Hypothalamus (tissue), 51 donors: ENCODE results near the gene CEP250.
A peak's percentile ranks its signal among the peaks of the same experiment; 100 is the strongest.

Experiments
- DNase-seq, 51 donors: peaks; one replicate each; lab custom pipeline; 2025; lab: John Stamatoyannopoulos, UW

The CEP250 gene, protein sequence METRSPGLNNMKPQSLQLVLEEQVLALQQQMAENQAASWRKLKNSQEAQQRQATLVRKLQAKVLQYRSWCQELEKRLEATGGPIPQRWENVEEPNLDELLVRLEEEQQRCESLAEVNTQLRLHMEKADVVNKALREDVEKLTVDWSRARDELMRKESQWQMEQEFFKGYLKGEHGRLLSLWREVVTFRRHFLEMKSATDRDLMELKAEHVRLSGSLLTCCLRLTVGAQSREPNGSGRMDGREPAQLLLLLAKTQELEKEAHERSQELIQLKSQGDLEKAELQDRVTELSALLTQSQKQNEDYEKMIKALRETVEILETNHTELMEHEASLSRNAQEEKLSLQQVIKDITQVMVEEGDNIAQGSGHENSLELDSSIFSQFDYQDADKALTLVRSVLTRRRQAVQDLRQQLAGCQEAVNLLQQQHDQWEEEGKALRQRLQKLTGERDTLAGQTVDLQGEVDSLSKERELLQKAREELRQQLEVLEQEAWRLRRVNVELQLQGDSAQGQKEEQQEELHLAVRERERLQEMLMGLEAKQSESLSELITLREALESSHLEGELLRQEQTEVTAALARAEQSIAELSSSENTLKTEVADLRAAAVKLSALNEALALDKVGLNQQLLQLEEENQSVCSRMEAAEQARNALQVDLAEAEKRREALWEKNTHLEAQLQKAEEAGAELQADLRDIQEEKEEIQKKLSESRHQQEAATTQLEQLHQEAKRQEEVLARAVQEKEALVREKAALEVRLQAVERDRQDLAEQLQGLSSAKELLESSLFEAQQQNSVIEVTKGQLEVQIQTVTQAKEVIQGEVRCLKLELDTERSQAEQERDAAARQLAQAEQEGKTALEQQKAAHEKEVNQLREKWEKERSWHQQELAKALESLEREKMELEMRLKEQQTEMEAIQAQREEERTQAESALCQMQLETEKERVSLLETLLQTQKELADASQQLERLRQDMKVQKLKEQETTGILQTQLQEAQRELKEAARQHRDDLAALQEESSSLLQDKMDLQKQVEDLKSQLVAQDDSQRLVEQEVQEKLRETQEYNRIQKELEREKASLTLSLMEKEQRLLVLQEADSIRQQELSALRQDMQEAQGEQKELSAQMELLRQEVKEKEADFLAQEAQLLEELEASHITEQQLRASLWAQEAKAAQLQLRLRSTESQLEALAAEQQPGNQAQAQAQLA (N-terminal part only)

DNA sequence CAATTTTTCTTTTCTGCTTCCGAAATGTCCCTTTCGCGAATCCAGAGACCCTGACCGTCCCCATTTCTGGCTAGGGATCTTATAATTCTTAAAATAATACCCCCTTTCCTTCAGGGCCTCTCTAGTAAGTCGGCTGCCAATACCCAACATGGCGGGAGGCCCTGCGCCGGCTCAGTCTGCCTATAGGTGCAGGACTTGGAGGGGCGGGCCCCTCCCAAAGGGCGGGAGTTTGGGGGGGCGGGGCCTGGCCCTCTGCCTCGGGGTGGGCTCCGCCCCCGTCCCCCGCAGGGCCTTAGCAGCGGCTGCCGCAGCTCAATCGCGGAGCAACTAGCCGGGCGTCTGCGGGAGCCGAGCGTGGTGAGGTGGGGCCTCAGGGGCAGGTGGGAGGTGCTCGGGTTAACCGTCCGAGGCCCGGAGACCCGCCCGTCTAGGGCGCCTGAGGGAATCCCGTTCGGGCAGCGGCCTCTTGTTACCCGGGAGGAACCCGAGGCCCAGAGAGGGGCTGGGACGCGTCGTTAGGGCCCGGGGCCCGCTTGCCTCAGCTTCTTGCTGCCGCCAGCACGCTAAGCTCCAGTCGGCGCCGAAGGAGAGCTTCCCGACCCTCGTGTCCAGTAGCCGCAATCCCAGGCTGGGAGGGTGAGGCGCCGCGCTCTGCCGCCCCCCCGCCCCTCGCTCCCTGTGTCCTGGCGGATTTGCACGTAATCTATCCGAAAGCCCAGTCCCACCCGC, at the start of gene CEP250:
Gene CEP250 (plus strand): TSS at position 718 of the 729 bp plus-strand sequence. CDS start 6,770 bp downstream, outside the sequence.
- peak; percentile 61 to 98 (median 91) for DNase-seq

DNA sequence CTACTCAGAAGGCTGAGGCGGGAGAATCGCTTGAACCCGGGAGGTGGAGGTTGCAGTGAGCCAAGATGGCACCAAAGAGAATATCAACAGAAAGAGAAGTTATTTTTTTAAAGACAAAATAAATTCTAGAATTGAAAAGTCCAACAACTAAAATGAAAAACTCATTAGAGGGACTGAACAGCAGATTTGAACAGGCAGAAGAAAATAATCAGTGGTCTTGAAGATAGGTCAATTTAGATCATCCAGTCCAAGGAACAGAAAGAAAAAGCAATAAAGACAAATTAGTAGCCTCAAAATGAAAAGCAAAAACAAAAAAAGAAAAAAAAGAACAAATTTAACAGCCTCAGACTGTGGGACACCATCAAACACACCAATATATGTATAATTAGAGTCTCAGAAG, 49.6 kb upstream of the CEP250 start:
- no peak for DNase-seq

DNA sequence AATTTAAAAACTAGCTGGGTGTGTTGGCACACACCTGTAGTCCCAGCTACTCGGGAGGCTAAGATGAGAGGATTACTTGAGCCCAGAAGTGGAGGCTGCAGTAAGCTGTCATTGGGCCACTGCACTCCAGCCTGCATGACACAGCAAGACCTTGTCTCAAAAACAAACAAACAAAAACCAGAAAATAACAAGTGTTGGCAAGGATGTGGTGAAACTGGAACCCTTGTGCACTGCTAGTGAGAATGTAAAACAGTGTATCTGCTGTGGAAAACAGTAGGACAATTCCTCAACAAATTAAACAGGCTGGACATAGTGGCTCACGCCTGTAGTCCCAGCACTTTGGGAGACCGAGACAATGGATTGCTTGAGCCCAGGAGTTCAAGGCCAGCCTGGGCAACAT, 47.1 kb upstream of the CEP250 start:
- DNase-seq = no peak

DNA sequence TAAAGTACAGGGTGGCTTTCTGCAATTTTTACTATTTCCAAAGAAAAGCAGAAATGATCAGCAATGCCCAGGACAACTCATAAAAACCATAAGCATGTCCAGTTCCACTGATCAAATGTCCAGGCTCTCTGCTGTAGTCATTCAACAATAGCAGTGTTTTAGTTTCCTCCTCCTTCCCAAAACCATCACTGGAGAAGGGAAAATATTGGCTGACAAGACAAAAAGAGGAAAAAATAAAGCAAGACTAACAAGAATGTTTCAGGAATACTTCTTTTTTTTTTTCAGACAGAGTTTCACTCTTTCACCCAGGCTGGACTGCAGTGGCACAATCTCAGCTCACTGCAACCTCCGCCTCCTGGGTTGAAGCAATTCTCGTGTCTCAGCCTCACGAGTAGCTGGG, 45.9 kb upstream of the CEP250 start:
- no peak for DNase-seq

DNA sequence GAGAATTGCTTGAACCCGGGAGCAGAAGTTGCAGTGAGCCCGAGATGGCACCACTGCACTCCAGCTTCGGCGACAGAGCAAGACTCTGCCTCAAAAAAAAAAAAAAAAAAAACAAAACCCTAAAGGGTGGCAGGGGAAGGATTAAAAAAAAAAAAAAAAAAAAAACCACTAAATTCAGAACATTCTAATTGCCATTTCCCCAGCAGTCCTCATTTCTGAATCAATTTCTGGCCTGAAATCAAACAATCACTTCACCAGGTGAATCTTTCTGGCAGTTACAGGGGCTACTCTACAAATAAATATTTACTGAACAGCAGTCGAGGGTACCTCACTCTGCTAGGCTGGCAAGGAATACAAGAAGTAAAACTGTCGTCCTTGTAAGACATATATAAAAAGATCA, 44.8 kb upstream of the CEP250 start:
- DNase-seq = no peak

DNA sequence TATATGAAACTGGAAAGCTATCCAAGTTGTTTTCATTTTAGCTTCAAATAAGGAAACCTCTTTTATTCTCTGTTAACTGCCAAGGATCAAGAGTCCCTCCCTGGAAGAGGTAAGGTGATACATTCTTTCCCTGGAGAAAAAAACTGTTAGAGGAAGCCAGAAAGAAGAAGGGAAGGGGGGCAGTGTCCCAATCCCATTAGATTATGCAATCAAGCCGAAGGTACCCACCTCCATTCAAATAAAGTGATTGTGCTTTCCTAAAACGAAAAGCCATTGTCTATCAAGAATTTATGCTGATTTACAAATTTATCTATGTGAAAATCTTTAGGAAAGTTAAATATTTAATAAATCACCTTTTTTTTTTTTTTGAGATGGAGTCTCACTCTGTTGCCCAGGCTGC, 34.1 kb upstream of the CEP250 start:
- no peak for DNase-seq

DNA sequence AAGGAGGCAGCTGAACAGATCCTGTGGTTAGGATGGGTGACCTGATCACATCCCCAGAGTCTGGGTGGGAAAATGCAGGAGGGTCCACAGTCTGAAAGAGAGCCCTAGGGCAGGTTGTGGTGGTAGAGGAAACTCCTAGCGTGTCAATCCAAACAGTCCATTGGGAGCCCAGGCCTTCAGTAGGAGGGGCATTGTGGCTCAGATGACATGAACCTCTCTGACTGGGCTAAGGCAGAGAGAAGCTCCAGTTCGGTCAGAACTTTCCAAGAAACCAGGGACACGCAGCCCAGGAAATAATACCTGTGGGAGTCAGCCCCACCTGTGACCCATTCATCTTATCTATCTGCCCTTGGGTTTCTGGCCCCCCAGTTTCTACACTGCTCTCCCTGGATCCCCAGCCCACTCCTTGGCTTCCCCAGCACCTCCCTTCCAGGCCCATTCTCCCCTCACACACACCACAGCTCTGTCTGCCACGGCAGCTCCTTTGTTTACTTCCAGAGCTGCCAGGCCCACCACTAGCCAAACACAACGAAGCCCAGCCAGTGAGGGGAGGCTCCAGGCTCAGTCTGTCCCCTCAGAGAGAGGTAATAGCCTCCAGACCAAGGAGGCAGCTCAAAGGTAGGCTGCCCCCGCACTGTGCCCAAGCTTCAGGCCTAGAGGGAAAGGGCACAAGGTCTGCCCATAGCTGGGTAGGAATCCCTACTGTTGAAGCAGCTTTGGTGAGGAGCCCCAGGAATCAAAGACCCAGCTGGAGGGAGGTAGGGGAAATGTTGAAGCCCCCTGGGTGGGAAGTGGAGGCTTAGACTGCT, 23.6 kb upstream of the CEP250 start:
- no peak for DNase-seq

DNA sequence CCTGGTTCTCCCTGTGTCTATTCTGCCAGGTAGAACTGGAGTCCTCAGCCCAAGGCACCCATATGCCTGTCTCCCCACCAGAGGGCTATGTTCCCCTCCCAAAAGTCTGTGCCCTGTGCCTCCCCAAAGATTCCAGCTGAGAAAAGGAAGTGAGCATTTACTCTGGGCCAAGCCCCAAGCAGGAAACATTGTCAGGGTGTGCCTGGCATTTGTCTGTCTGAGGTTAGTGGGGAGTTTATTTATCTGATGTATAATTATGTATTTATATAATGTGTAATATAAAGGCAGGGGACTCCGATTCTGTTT, 23.0 kb upstream of the CEP250 start:
- DNase-seq = no peak

DNA sequence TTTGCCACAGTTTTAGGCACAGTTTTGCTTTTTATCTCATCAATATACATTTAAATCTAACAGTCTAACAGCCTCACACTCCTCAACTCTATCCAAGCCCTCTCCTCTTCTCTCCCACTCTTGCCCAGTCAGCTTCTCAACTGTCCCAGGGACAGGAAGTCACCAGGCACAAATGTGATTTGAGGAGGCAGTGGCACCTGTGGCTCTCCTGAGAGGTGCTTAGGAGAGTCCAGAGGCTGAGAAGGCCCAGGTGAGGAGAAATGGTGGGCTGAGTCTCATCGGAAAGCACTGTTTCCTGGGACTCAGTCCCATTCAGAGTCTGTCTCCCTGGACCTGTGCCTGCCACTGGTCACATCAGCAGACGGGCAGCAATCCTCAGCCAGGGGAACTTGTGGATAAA, 22.1 kb upstream of the CEP250 start:
- no peak for DNase-seq

DNA sequence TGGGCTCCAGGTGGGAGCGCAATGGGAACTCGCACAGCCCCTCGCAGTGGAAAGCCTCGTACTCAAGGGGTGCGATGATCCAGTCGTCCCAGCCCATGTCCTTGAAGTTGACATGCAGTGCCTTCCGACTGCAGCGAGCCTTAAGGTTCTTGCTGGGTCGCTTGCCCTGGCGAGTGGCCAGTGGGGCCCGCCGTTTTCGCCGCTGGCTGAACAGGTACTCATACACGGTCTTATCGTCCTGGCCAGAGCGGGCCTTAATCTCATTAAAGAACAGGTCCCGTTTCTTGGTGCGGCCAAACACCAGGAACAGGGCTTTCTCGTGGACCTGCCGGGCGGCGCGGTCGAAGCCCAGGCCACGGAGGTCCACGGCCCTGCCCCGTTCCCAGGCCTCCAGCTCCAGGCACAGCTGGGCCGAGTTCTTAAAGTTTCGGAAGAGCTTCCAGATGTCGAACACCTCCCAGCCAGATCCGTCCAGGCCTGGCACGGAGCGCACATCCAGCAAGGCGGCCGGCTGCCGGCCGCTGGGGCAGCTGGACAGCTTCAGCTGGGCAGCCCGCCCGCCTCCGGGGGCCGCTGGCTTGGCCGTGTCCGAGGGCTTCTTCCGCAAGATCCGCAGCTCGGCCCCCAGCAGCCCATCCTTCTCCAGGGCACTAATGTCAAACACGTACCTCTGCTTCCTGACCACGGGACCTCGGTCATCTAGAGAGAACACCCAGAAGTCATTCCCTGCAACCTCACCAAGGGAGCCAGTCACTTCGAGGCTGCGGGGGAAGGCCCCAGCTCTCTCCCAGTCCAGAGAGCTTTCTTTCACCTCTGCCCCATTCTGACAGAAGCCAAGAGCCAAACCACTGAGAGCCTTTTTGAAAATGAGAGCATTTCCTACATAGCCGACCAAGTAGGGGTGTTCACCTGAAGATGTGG, 21.1 kb upstream of the CEP250 start:
- no peak for DNase-seq

DNA sequence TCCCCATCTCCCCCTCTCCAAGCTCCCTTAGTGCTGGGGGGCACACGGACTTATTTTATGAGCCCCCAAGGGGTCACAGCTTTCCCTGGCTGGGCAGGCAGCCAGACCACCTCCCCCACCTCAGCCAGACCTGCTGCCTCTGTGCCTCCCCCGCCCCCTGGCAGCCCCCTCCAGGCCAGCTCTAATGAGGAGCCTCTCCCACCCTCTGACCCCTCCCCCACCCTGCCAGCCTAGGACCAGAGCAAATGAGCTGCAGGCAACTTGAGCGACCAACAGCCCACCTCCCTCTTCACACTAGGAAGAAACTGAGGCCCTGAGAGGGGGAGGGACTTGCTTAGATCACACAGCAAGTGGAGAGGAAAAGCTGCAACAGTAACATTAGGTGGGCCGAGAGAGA, 19.2 kb upstream of the CEP250 start:
- DNase-seq = no peak

DNA sequence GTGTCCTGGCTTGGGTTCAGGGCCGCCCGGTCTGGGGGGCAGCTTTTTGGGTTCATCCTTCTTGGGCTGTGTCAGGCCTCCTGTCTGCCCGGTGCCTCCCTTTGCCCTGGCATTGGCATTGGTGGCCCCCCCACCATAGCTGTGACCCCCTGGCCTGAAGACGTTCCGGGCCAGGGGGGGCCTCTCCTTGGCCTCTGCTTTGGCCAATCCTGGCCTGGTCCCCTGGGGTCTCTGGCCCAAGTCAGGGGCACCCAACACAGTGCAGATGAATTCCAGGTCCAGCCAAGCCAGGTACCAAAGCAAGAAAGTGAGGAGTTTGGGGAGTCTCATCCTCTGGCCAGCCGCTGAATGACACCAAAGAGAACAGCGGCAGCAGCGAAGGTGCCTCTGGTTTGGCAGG, 17.8 kb upstream of the CEP250 start:
- DNase-seq = no peak

DNA sequence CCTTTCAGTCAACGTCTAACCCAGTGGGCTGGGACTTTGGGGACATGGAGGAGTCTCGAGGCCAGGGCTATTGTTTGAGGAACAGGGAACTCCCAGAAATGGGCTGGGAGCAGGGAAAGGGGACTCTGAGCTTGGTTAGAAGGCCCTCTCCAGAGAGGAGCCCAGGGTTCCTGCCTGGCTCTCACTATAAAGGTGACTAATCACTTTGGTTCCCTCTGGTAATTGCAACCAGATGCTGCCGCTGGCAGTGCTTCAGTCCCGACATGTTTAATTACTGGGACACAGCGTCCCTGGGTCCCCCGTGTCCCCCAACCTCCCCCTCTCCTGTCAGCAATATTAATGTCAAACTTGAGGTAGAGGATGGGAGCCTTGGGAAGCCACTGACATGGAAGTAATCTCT, 12.4 kb upstream of the CEP250 start:
- no peak for DNase-seq

DNA sequence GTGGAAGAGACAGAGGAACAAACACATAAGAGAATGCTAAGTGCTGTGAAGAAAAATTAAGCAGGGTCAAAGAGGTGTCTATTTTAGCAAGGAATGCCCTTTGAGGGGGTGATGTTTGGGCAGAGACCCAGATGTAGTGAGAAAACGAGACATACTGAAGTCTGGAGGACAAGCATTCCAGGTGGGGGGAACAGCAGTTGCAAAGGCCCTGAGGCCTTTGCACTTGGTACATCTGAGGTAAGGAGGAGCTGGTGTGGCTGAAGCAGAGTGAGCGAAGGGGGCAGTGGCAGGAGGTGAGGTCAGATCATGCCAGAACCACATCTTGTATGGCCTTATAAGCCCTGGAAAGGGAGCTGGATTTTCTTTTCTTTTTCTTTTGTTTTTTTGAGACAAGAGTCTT, 11.2 kb upstream of the CEP250 start:
- no peak for DNase-seq

DNA sequence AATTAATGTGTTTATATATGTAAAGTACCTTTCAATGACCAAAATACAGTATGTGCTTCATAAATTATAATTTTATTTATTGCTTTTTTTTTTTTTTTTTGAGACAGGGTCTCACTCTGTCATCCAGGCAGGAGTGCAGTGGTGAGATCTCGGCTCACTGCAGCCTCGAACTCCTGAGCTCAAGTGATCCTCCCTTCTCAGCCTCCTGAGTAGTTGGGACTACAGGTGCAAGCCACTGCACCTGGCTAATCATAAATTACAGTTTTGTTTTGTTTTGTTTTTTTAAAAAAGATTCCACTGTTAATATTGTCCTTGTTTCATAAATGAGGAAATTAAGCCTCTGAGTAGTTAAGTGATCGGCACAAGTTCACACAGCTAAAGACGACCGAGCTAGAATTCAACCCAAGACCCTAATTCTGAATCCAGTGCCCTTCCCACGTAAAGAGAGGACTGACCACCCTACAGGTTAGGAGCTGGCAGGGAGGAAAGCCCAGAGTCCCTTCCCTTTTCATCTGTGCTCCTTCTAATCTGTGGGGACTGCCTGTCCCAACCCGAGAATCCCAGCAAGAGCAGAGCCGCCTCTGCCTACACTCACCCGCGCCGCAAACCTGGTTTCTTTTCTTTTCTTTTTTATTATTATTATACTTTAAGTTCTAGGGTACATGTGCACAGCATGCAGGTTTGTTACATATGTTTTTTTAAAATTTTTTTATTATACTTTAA, 8.9 kb upstream of the CEP250 start:
- DNase-seq = no peak

DNA sequence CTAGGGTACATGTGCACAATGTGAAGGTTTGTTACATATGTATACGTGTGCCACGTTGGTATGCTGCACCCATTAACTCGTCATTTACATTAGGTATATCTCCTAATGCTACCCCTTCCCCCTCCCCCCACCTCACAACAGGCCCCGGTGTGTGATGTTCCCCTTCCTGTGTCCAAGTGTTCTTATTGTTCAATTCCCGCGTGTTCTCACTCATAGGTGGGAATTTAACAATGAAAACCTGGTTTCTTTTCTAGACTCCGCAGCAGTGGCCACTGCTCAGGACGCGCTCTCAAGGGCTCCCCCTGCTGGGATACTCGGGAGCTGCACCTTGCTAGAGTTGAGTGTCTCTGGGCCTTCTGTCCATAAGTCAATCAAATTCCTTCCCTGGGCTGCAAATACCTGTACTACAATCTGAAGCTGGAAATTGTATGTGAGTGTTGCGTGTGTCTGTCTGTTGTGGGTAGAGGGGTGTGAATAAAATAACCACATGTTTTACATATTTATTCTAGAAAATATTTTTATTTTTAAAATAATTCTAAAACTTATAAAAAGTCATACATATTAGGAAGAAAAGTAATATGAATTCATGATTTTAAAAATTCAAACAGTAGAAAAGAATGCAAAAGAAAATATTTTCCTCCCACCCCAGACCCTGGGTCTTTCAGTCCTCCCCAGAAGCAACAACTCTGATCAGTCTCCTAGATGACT, 8.2 kb upstream of the CEP250 start:
- DNase-seq = peak in 50 of 51 donors; percentile 5 to 88 (median 52)

DNA sequence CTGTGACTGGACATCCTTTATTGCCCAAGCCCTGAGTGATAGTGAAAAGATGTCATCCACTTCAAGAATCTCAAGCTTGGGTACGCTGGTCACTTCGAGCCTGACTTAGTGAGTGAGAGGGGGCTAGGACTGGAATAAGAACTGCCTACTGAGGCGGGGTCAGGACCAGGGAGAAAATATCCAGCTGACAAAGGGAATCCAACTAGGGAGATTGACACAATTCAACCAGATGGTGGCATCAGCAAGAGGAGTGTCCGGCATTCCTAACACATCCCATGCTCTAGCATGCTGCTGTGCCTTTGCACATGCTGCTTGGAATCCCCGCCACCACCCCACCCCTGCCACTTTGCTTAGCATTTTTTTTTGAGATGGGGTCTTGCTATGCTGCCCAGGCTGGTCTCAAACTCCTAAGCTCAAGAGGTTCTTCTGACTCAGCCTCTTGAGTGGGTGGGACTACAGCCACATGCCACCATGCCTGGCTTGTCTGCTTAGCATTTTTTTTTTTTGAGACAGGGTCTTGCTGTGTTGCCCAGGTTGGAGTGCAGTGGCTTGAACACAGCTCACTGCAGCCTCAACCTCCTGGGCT, 6.5 kb upstream of the CEP250 start:
- no peak for DNase-seq
